ENCODE measurements around the gene ARHGAP45.
A peak's percentile ranks its signal among the peaks of the same experiment; 100 is the strongest.

ARHGAP45 gene

GRCh38 chr19:1069009-1069779 lies 2.2 kb downstream of the ARHGAP45 start:
- Histone ChIP-seq H3K27me3 (ENCODE audit: insufficient read depth, low read length) (peaks cover 71% of the 10 kb centered on the region), H3K36me3 (ENCODE audit: insufficient read depth, low read depth, low read length) (no peaks in the 10 kb centered on the region), H3K9me3 (ENCODE audit: insufficient read depth, low read depth, low read length) (no peaks in the 10 kb centered on the region), H3K27ac (ENCODE audit: low read length) (no peak overlapping the region), H3K4me1 (ENCODE audit: insufficient read depth, low read length) (peaks cover 4% of the 10 kb centered on the region; the same call in 1 of the 2 replicates), H3K4me3 (ENCODE audit: low read length) (no peak overlapping the region), H3K9ac (ENCODE audit: low read depth, low read length) (no peak overlapping the region)

- Histone ChIP-seq H3K9me3 (ENCODE audit: insufficient read depth, low read depth, low read length) (no peaks in the 10 kb centered on the region), H3K27me3 (ENCODE audit: insufficient read depth, low read length) (peaks cover 64% of the 10 kb centered on the region), H3K9ac (ENCODE audit: low read depth, low read length) (no peak overlapping the region; the same call in 1 of the 2 replicates), H3K36me3 (ENCODE audit: insufficient read depth, low read depth, low read length) (peaks cover 2% of the 10 kb centered on the region), H3K27ac (ENCODE audit: low read length) (no peak overlapping the region), H3K4me3 (ENCODE audit: low read length) (peak overlapping the region; percentile 62), H3K4me1 (ENCODE audit: insufficient read depth, low read length) (no peaks in the 10 kb centered on the region)
Observed at GRCh38 chr19:1070576-1070930, 3.6 kb downstream of the ARHGAP45 start.

- H3K4me1 ChIP-seq (ENCODE audit: insufficient read depth, low read length): no peaks in the 10 kb centered on the region
- H3K9me3 ChIP-seq (ENCODE audit: insufficient read depth, low read depth, low read length): no peaks in the 10 kb centered on the region
- H3K9ac ChIP-seq (ENCODE audit: low read depth, low read length): peak overlapping the region; percentile 17; the same call in 1 of the 2 replicates
- no peak overlapping the region for H3K27ac ChIP-seq (ENCODE audit: low read length)
- H3K4me3 ChIP-seq (ENCODE audit: low read length): peak overlapping the region; percentile 62
- peaks cover 8% of the 10 kb centered on the region for H3K36me3 ChIP-seq (ENCODE audit: insufficient read depth, low read depth, low read length)
- H3K27me3 ChIP-seq (ENCODE audit: insufficient read depth, low read length): peaks cover 58% of the 10 kb centered on the region
Observed at GRCh38 chr19:1070931-1071791, 4.2 kb downstream of the ARHGAP45 start.

- H3K4me1 ChIP-seq (ENCODE audit: insufficient read depth, low read length): no peaks in the 10 kb centered on the region
- H3K27ac ChIP-seq (ENCODE audit: low read length): no peak overlapping the region
- peaks cover 45% of the 10 kb centered on the region for H3K27me3 ChIP-seq (ENCODE audit: insufficient read depth, low read length)
Observed at GRCh38 chr19:1072371-1073015, 5.5 kb downstream of the ARHGAP45 start.

GRCh38 chr19:1073063-1073955 lies 6.3 kb downstream of the ARHGAP45 start:
- H3K4me1 ChIP-seq (ENCODE audit: insufficient read depth, low read length): no peaks in the 10 kb centered on the region
- no peak overlapping the region for H3K9ac ChIP-seq (ENCODE audit: low read depth, low read length)
- H3K36me3 ChIP-seq (ENCODE audit: insufficient read depth, low read depth, low read length): peaks cover 8% of the 10 kb centered on the region
- no peak overlapping the region for H3K4me3 ChIP-seq (ENCODE audit: low read length)
- H3K9me3 ChIP-seq (ENCODE audit: insufficient read depth, low read depth, low read length): no peaks in the 10 kb centered on the region
- peaks cover 38% of the 10 kb centered on the region for H3K27me3 ChIP-seq (ENCODE audit: insufficient read depth, low read length)
- H3K27ac ChIP-seq (ENCODE audit: low read length): no peak overlapping the region

More at GRCh38 chr19:1072371-1073015, 5.5 kb downstream of the ARHGAP45 start:
- Histone ChIP-seq H3K36me3 (ENCODE audit: insufficient read depth, low read depth, low read length) (peaks cover 8% of the 10 kb centered on the region), H3K9me3 (ENCODE audit: insufficient read depth, low read depth, low read length) (no peaks in the 10 kb centered on the region), H3K9ac (ENCODE audit: low read depth, low read length) (no peak overlapping the region), H3K4me3 (ENCODE audit: low read length) (no peak overlapping the region)

DNA sequence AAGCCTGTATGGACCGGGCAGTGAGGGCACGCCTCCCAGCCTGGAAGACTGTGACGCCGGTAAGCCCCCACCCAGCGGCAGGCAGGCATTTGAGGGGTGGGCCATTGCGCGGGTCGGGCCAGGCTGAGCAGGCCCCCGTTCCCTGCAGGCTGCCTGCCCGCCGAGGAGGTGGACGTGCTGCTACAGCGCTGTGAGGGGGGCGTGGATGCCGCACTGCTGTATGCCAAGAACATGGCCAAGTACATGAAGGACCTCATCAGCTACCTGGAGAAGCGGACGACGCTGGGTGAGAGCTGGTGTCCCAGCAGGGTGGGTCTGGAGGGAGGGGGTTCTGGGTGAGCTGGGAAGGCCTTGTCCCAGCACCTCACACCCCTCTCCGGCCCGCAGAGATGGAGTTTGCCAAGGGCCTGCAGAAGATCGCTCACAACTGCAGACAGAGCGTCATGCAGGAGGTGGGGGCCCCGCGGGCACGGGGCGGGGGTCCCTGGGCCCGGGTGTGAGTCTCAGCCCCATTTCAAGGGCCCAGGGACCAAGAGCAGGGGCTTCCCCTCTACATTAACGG lies 7.1 kb downstream of the ARHGAP45 start:
- Histone ChIP-seq H3K4me3 (ENCODE audit: low read length) (no peak overlapping the region), H3K4me1 (ENCODE audit: insufficient read depth, low read length) (no peaks in the 10 kb centered on the region), H3K36me3 (ENCODE audit: insufficient read depth, low read depth, low read length) (peaks cover 8% of the 10 kb centered on the region), H3K27ac (ENCODE audit: low read length) (no peak overlapping the region), H3K27me3 (ENCODE audit: insufficient read depth, low read length) (peaks cover 31% of the 10 kb centered on the region), H3K9me3 (ENCODE audit: insufficient read depth, low read depth, low read length) (no peaks in the 10 kb centered on the region), H3K9ac (ENCODE audit: low read depth, low read length) (no peak overlapping the region)

DNA sequence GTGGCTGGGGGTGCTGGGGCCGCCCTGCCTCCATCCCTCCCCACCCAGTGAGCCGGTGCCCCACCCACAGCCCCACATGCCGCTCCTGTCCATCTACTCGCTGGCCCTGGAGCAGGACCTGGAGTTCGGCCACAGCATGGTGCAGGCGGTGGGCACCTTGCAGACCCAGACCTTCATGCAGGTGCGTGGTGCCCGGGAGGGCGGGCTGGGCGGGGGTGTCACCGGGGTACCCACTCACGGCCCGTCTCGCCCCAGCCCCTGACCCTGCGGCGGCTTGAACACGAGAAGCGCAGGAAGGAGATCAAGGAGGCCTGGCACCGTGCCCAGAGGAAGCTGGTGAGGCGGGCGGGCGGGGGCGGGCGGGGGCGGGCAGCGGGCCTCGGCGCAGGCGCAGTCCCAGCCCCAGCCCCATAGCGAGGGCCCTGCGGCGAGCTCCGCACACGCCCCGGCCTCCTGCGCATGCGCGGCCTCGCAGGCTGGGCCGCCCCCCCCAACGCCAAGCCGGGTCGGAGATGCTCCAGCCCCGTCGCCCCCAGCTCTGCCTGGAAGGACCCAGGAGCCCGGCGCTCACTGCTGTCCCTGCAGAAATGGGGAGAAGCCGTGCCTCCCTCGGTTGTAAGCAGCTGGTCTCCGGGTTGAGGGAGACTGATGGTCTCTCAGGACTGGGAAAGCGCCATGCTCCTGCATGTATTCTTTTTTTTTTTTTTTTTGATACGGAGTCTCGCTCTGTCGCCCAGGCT lies 7.7 kb downstream of the ARHGAP45 start:
- no peak overlapping the region for H3K9ac ChIP-seq (ENCODE audit: low read depth, low read length)
- peaks cover 24% of the 10 kb centered on the region for H3K27me3 ChIP-seq (ENCODE audit: insufficient read depth, low read length)
- no peak overlapping the region for H3K27ac ChIP-seq (ENCODE audit: low read length)
- no peak overlapping the region for H3K4me3 ChIP-seq (ENCODE audit: low read length)
- no peaks in the 10 kb centered on the region for H3K4me1 ChIP-seq (ENCODE audit: insufficient read depth, low read length)
- peaks cover 8% of the 10 kb centered on the region for H3K36me3 ChIP-seq (ENCODE audit: insufficient read depth, low read depth, low read length)
- no peaks in the 10 kb centered on the region for H3K9me3 ChIP-seq (ENCODE audit: insufficient read depth, low read depth, low read length)

- peaks cover 13% of the 10 kb centered on the region; the same call in 1 of the 2 replicates for H3K27me3 ChIP-seq (ENCODE audit: insufficient read depth, low read length)
- H3K36me3 ChIP-seq (ENCODE audit: insufficient read depth, low read depth, low read length): peaks cover 8% of the 10 kb centered on the region
- no peak overlapping the region for H3K27ac ChIP-seq (ENCODE audit: low read length)
- H3K9me3 ChIP-seq (ENCODE audit: insufficient read depth, low read depth, low read length): no peaks in the 10 kb centered on the region
- H3K4me3 ChIP-seq (ENCODE audit: low read length): no peak overlapping the region
- no peaks in the 10 kb centered on the region for H3K4me1 ChIP-seq (ENCODE audit: insufficient read depth, low read length)
- H3K9ac ChIP-seq (ENCODE audit: low read depth, low read length): no peak overlapping the region
Observed at GRCh38 chr19:1076046-1076386, 9.0 kb downstream of the ARHGAP45 start.

- H3K27me3 ChIP-seq (ENCODE audit: insufficient read depth, low read length): peaks cover 6% of the 10 kb centered on the region; the same call in 1 of the 2 replicates
- no peak overlapping the region for H3K9ac ChIP-seq (ENCODE audit: low read depth, low read length)
- H3K4me1 ChIP-seq (ENCODE audit: insufficient read depth, low read length): no peaks in the 10 kb centered on the region
- H3K4me3 ChIP-seq (ENCODE audit: low read length): no peak overlapping the region
- no peak overlapping the region for H3K27ac ChIP-seq (ENCODE audit: low read length)
- H3K9me3 ChIP-seq (ENCODE audit: insufficient read depth, low read depth, low read length): no peaks in the 10 kb centered on the region
- H3K36me3 ChIP-seq (ENCODE audit: insufficient read depth, low read depth, low read length): peaks cover 8% of the 10 kb centered on the region
Observed at GRCh38 chr19:1076951-1077350, 10.0 kb downstream of the ARHGAP45 start.

GRCh38 chr19:1079566-1080111 lies 12.7 kb downstream of the ARHGAP45 start:
- no peaks in the 10 kb centered on the region for H3K4me1 ChIP-seq (ENCODE audit: insufficient read depth, low read length)
- no peaks in the 10 kb centered on the region for H3K27me3 ChIP-seq (ENCODE audit: insufficient read depth, low read length)
- H3K27ac ChIP-seq (ENCODE audit: low read length): no peak overlapping the region
- no peak overlapping the region for H3K9ac ChIP-seq (ENCODE audit: low read depth, low read length)
- peaks cover 26% of the 10 kb centered on the region for H3K36me3 ChIP-seq (ENCODE audit: insufficient read depth, low read depth, low read length)
- H3K9me3 ChIP-seq (ENCODE audit: insufficient read depth, low read depth, low read length): no peaks in the 10 kb centered on the region
- H3K4me3 ChIP-seq (ENCODE audit: low read length): no peak overlapping the region

Measured in iPS-20b (cell line).